RWPE2 (cell line): Measurements from ENCODE around the gene NELFCD.
A peak's percentile ranks its signal among the peaks of the same experiment; 100 is the strongest.
"Not testable (repeated sequence)": the region's sequence is repeated elsewhere in the genome, so short reads cannot be mapped to it uniquely, and the experiment has no call there.

ENCODE experiments used
- ATAC-seq: fragments of 200-7000 bp; cut with Tn5 transposase; 3 replicates; pipeline ENCODE4 v1.9.1; 2021; ENCODE audit warnings: low read depth
- DNase-seq: peaks from one replicate; pipeline ENCODE4 v3.0.0-alpha.2; 2020; ENCODE audit warnings: low spot score
- H3K27ac ChIP-seq: fragments of 450-650 bp; 2 replicates; pipeline ENCODE4 v1.5.1; 2017; ENCODE audit warnings: mild to moderate bottlenecking; ENCODE audit not compliant: poor library complexity, severe bottlenecking
- H3K27me3 ChIP-seq: fragments of 250-450 bp; sonication (Bioruptor Pico); 2 replicates; pipeline ENCODE4 v1.5.1; 2021; ENCODE audit warnings: mild to moderate bottlenecking, moderate library complexity; ENCODE audit not compliant: insufficient read depth, poor library complexity, severe bottlenecking
- H3K36me3 ChIP-seq: fragments of 250-450 bp; sonication (Bioruptor Pico); 2 replicates; pipeline ENCODE4 v1.5.1; 2020; ENCODE audit warnings: low read depth, mild to moderate bottlenecking, moderate library complexity
- H3K4me1 ChIP-seq: fragments of 250-450 bp; sonication (Bioruptor Pico); 2 replicates; pipeline ENCODE4 v1.5.1; 2021; ENCODE audit warnings: mild to moderate bottlenecking, moderate library complexity; ENCODE audit not compliant: insufficient read depth, poor library complexity, severe bottlenecking
- H3K4me3 ChIP-seq: fragments of 250-450 bp; sonication (Bioruptor Pico); 2 replicates; pipeline ENCODE4 v1.5.1; 2021; ENCODE audit warnings: mild to moderate bottlenecking, moderate library complexity; ENCODE audit not compliant: severe bottlenecking
- H3K9me3 ChIP-seq: fragments of 250-450 bp; sonication (Bioruptor Pico); 2 replicates; pipeline ENCODE4 v1.5.1; 2021; ENCODE audit warnings: mild to moderate bottlenecking, moderate library complexity; ENCODE audit not compliant: severe bottlenecking
- TF ChIP-seq, protein P1 (sequence below): fragments of 450-650 bp; IDR thresholded peaks from one replicate; pipeline ENCODE4 v1.5.1; 2017; ENCODE audit warnings: mild to moderate bottlenecking, moderate library complexity; ENCODE audit not compliant: poor library complexity, severe bottlenecking

NELFCD gene

DNA sequence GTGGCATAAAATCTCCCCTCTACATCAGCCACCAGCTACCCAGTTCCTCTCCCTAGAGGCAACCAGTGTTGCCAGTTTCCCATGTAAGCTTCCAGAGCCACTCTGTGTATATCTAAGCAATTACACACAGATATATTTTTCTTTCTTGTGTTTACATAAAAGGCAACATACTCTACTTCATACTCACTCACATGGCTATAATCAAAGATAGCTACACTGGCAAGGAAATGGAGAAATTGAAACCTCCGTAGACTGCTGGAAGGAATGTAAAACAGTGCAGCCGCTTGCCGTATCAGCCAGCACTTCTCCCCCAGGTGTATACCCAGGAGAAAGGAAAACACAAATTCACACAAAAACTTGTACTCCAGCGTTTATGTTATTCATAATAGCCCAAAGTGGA, 38.5 kb upstream of the NELFCD start:
- Histone ChIP-seq H3K27me3 (peaks cover 59% of the 10 kb centered on the region), H3K4me3 (no peak overlapping the region), H3K36me3 (no peaks in the 10 kb centered on the region), H3K27ac (no peak overlapping the region), H3K4me1 (no peaks in the 10 kb centered on the region), H3K9me3 (no peaks in the 10 kb centered on the region)
- no peak for DNase-seq
- ATAC-seq, result no peak; the same call in 2 of the 3 replicates
- TF ChIP-seq, protein P1, sequence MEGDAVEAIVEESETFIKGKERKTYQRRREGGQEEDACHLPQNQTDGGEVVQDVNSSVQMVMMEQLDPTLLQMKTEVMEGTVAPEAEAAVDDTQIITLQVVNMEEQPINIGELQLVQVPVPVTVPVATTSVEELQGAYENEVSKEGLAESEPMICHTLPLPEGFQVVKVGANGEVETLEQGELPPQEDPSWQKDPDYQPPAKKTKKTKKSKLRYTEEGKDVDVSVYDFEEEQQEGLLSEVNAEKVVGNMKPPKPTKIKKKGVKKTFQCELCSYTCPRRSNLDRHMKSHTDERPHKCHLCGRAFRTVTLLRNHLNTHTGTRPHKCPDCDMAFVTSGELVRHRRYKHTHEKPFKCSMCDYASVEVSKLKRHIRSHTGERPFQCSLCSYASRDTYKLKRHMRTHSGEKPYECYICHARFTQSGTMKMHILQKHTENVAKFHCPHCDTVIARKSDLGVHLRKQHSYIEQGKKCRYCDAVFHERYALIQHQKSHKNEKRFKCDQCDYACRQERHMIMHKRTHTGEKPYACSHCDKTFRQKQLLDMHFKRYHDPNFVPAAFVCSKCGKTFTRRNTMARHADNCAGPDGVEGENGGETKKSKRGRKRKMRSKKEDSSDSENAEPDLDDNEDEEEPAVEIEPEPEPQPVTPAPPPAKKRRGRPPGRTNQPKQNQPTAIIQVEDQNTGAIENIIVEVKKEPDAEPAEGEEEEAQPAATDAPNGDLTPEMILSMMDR, result no peak

DNA sequence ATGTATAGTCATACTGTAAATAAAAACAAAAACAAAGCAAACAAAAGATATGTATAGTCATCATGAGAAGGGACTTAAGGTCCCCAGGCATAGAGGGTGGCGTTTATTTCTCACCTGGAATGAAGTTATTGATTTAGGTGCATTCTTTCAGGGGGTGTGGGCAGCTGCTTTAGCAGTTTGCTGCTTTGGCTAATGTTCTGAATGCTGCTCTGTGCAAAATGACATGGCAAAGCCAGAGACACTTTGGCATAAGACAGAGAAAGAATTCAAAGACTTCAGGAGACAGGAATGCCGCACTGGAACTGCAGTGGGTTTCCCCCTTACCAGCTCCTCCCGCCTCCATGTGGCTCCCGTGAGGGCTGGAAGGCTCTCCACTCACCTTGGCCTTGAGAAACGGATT, 36.4 kb upstream of the NELFCD start:
- Histone ChIP-seq H3K4me3 (no peak overlapping the region), H3K27ac (no peak overlapping the region), H3K27me3 (peaks cover 55% of the 10 kb centered on the region), H3K36me3 (no peaks in the 10 kb centered on the region), H3K9me3 (no peaks in the 10 kb centered on the region), H3K4me1 (no peaks in the 10 kb centered on the region)
- TF ChIP-seq, protein P1, result no peak
- DNase-seq (no peak), ATAC-seq (no peak; the same call in 2 of the 3 replicates)

DNA sequence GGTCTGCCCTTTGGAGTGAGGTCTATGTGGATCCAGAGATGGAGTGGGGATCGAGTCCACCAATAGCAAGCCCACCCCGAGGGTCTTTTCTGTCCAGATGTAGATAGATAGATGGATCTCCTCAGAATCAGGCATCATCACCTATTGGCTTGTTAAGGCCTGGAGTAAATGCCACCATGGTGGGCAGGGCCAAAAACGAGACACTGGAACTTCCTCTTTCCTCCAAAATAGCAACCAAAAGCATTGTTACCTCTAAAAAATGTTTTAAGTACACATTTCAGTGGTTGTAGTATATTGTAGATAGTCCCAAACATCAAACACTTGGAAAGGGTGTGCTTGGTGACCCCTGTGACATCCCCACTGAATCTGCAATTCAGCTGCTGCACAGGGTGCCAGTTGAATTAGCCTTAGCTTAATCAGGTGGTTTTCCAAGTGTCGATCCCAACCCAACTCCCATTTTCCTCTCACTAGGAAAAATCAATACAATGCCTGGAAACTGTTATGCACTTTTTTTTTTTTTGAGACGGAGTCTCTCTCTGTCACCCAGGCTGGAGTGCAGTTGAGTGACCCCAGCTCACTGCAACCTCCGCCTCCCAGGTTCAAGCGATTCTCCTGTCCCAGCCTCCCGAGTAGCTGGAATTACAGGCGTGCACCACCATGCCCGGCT, 35.0 kb upstream of the NELFCD start:
- no peaks in the 10 kb centered on the region for H3K36me3 ChIP-seq
- no peak for DNase-seq
- TF ChIP-seq, protein P1, result no peak
- H3K27me3 ChIP-seq, result peaks cover 47% of the 10 kb centered on the region
- H3K27ac ChIP-seq, result no peak overlapping the region
- H3K9me3 ChIP-seq, result no peaks in the 10 kb centered on the region
- no peaks in the 10 kb centered on the region for H3K4me1 ChIP-seq
- no peak overlapping the region for H3K4me3 ChIP-seq
- ATAC-seq, result no peak

DNA sequence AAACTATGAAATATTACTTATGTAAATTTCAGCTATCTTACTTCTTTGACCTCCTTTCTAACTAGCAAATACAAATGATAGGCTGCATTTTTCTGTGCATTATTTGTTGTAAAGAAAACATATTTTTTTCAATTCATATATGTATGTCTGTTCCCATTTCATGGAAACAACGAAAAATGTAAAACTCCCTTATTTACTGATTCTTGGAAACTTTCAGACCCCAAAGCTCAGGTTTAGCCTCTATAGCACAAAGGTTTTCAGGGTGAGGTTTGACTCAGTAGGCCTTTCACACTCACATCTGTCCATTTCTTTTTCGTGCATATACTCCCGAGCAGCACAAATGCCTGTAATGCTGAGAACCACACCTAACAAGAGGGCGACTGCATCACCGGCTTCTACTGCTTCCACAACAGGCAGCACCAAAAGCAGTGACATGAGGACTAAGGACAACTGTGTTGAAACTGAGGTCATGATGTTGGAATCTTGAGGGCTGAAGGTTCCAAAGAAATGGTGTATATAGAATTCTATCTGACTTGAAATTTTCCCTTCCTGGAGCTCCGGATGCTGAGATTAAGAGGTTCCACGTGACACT, 33.2 kb upstream of the NELFCD start:
- not testable (repeated sequence) for H3K4me1 ChIP-seq, ATAC-seq, DNase-seq, H3K4me3 ChIP-seq, H3K36me3 ChIP-seq, H3K27ac ChIP-seq, H3K9me3 ChIP-seq
- peaks cover 39% of the 10 kb centered on the region for H3K27me3 ChIP-seq

DNA sequence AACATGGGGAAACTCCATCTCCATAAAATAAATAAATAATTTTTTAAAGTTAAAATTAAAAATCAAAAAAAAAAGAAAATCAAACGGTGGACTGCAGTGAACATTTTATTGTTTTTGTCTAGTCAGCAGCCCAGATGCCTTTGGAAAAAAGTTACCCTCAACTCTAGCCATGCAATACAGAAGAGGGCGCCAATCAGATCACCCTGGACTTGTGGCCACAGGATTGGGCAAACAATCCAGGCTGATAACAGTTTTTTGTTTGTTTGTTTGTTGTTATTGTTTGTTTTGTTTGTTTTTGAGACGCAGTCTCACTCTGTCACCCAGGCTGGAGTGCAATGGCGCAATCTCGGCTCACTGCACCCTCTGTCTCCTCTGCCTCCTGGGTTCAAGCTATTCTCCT, 30.5 kb upstream of the NELFCD start:
- Histone ChIP-seq H3K4me1 (no peaks in the 10 kb centered on the region), H3K36me3 (no peaks in the 10 kb centered on the region), H3K27me3 (peaks cover 48% of the 10 kb centered on the region), H3K4me3 (no peak overlapping the region), H3K27ac (no peak overlapping the region), H3K9me3 (no peaks in the 10 kb centered on the region)
- TF ChIP-seq, protein P1, result peak; percentile 33
- DNase-seq (no peak), ATAC-seq (peak; percentile 41; the same call in 1 of the 3 replicates)
